Peyer's patch (tissue), 4 donors: ENCODE measurements around the gene ARAP3.

Experiments used
- CTCF ChIP-seq, 6 experiments: fragments of 450-650 bp in 4 of 6; fragments of 200-600 bp in 2 of 6; sonication (generic) in 1 of 6; IDR thresholded peaks; one replicate each; pipeline ENCODE4 v1.5.1; 2017 to 2019; ENCODE audit warnings: antibody characterized with exemption in 6 of 6, mild to moderate bottlenecking in 3 of 6, moderate library complexity in 1 of 6
- POLR2A ChIP-seq, 2 donors: fragments of 450-650 bp; IDR thresholded peaks; one replicate each; pipeline ENCODE4 v1.5.1; 2017; ENCODE audit warnings: antibody characterized with exemption in 2 of 2, mild to moderate bottlenecking in 2 of 2, moderate library complexity in 2 of 2

- TF ChIP-seq CTCF (IDR thresholded peaks at IDR 0.05): no peak
- no peak for TF ChIP-seq POLR2A (IDR thresholded peaks at IDR 0.05)
These were observed 15.8 kb downstream of the ARAP3 start for GRCh38 chr5:141665995-141666940.
